Esophagus mucosa (tissue), 1 donor: Measurements from ENCODE around the gene CDKN2A. TPM values are rescaled to one million over a fixed set of nuclear protein-coding genes. Genes with fewer than 3 reads are reported as not detected.

Source experiments
- ATAC-seq: fragments of 200-7000 bp; cut with Tn5 transposase; one replicate; pipeline ENCODE4 v1.9.1; 2020
- total RNA-seq: library from RNA; stranded (reverse); gene quantifications from one replicate; pipeline ENCODE4 v1.2.4, GENCODE V29; 2023
- donor health status: DM: yes; HTN: yes; CAD: no.

CDKN2A gene
- 7.7 TPM for total RNA-seq

GRCh38 chr9:21993893-21994555, at the start of gene CDKN2A:
Gene CDKN2A, minus strand, starts transcription at chr9:21994392.
- peak; percentile 60 for ATAC-seq

GRCh38 chr9:22043928-22044327, 49.7 kb upstream of the CDKN2A start:
- ATAC-seq: no peak

- peak; percentile 95 for ATAC-seq
These were observed 47.6 kb upstream of the CDKN2A start for GRCh38 chr9:22041775-22042174.

GRCh38 chr9:22041344-22041743, 47.2 kb upstream of the CDKN2A start:
- no peak for ATAC-seq

- ATAC-seq: no peak
These were observed 46.6 kb upstream of the CDKN2A start for GRCh38 chr9:22040760-22041159.

GRCh38 chr9:22039258-22039657, 45.1 kb upstream of the CDKN2A start:
- ATAC-seq: no peak

- peak; percentile 26 for ATAC-seq
These were observed 43.9 kb upstream of the CDKN2A start for GRCh38 chr9:22037954-22038690.

- peak; percentile 80 for ATAC-seq
These were observed 42.9 kb upstream of the CDKN2A start for GRCh38 chr9:22036866-22037626.

GRCh38 chr9:22035591-22036011, 41.4 kb upstream of the CDKN2A start:
- ATAC-seq: no peak

- ATAC-seq: peak; percentile 53
These were observed 38.9 kb upstream of the CDKN2A start for GRCh38 chr9:22033012-22033630.

- no peak for ATAC-seq
These were observed 37.6 kb upstream of the CDKN2A start for GRCh38 chr9:22031655-22032411.

GRCh38 chr9:22030101-22030598, 36.0 kb upstream of the CDKN2A start:
- peak; percentile 50 for ATAC-seq

- ATAC-seq: no peak
These were observed 35.0 kb upstream of the CDKN2A start for GRCh38 chr9:22029231-22029630.

- ATAC-seq: no peak
These were observed 34.2 kb upstream of the CDKN2A start for GRCh38 chr9:22028394-22028793.

GRCh38 chr9:22026696-22027095, 32.5 kb upstream of the CDKN2A start:
- no peak for ATAC-seq

- no peak for ATAC-seq
These were observed 28.2 kb upstream of the CDKN2A start for GRCh38 chr9:22022396-22022795.

- ATAC-seq: no peak
These were observed 16.9 kb upstream of the CDKN2A start for GRCh38 chr9:22010866-22011625.

- ATAC-seq: peak; percentile 23
These were observed 15.3 kb upstream of the CDKN2A start for GRCh38 chr9:22009506-22009867.

GRCh38 chr9:22008717-22009505, 14.7 kb upstream of the CDKN2A start, which contains the start of gene CDKN2B:
Gene CDKN2B, minus strand, starts transcription at chr9:22009305. Its CDS starts 352 bp downstream, at chr9:22008953.
- peak; percentile 97 for ATAC-seq

GRCh38 chr9:22008384-22008716, 14.2 kb upstream of the CDKN2A start:
- no peak for ATAC-seq
